Measurements from ENCODE around the gene KCNQ1. TPM values are rescaled to one million over a fixed set of nuclear protein-coding genes. Genes with fewer than 3 reads are reported as not detected.

KCNQ1 gene
- total RNA-seq, 2 experiments from 2014 or later, result 8.7 to 9.5 TPM

DNA sequence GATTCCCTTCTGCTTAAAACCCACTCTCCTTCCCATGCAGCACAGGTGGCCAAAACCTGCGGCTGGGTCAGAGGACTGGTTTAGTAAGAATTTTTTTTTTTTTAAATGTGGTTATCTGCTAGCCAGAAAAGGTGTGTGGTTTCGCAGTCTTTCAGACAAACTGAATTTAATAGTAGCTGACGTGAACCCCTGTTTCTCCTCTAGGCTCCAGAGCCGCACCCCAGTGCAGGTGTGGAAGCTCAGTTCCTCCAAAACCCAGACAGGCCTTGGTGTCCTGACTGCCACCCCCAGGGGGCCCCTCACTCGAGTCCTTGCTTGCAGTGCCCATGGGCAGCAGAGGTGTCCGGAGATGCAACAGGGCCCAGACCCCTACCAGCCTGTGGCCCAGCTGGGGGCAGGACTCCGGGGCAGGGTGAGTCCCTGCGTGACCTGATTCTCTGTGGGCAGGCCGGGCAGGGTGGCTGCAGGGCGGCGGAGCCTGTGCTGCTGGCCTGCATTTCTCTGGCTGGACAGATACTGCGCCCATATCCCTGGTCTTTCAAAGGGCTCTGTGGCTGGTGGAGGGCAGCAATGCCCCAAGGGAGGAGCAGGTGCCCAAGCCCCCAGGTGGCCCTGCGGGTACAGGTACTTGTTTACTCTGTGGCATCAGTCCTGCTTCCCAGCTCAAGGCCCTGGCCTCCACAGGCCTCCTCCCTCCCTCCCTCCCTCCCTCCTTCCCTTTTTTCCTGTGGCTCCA, 15.2 kb downstream of the KCNQ1 start:
- peaks cover 37% of the 10 kb centered on the region for H3K4me1 Mint-ChIP-seq (ENCODE audit: low read depth)
- H3K36me3 Mint-ChIP-seq (ENCODE audit: low read depth), result no peaks in the 10 kb centered on the region
- no peaks in the 10 kb centered on the region for H3K9me3 Mint-ChIP-seq
- H3K4me3 Mint-ChIP-seq, result no peak overlapping the region
- DNase-seq (no peak), ATAC-seq (no peak)
- ChIA-PET POLR2A (interaction anchor here (1.4 kb wide), 1 partner anchor 10 kb away, joined by 3 read pairs; no protein-coding TSS in a partner anchor), CTCF (interaction anchor here (1.2 kb wide), 1 partner anchor 10 kb away, joined by 4 read pairs; no protein-coding TSS in a partner anchor)
- H3K27ac Mint-ChIP-seq, result no peak overlapping the region
- TF ChIP-seq CTCF (IDR thresholded peaks at IDR 0.05), result no peak
- intact Hi-C loops (cut with micrococcal nuclease), result no loop called here
- no peaks in the 10 kb centered on the region for H3K27me3 Mint-ChIP-seq

DNA sequence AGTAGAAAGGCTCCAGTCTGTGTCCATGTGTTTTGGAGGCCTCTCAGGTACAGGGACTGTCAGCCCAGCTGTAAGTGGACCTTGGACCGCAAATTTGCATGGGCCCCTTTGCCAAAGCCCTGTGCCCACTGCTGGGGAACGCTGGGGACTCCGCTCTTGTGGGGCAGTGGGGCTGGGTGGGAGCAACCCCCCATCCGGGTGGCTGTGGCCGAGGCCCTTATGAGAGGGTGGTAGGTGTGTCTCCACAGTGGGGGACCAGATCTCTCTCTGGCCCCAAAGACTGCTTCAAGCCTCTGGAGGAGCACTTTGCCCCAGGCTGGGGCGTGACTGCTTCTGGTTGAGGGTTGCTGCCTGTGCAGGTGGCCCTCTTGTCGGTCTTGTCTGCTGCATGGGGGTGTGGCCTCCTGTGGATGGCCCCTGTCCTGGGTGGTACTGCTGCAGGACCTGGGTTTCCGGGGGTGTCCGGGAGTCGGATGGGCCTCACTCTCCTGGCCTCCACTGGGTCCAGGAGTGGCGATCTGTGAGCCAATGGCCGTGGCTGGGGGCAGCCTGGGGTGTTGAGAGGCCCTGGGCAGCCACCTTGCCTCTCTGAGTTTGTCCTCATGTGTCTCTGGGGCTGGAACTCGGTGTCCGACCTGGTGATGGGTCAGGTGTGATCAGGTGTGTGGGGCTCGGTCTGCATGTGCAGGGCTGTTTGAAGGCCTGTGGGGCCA, 15.9 kb downstream of the KCNQ1 start:
- Mint-ChIP-seq H3K27ac (no peak overlapping the region), H3K27me3 (no peaks in the 10 kb centered on the region), H3K36me3 (ENCODE audit: low read depth) (no peaks in the 10 kb centered on the region), H3K4me1 (ENCODE audit: low read depth) (peaks cover 39% of the 10 kb centered on the region), H3K4me3 (no peak overlapping the region), H3K9me3 (no peaks in the 10 kb centered on the region)
- no peak for TF ChIP-seq CTCF (IDR thresholded peaks at IDR 0.05)
- CTCF ChIA-PET, result no interaction called here
- intact Hi-C loops (cut with micrococcal nuclease), result no loop called here
- POLR2A ChIA-PET, result no interaction called here
- DNase-seq (no peak), ATAC-seq (no peak)

DNA sequence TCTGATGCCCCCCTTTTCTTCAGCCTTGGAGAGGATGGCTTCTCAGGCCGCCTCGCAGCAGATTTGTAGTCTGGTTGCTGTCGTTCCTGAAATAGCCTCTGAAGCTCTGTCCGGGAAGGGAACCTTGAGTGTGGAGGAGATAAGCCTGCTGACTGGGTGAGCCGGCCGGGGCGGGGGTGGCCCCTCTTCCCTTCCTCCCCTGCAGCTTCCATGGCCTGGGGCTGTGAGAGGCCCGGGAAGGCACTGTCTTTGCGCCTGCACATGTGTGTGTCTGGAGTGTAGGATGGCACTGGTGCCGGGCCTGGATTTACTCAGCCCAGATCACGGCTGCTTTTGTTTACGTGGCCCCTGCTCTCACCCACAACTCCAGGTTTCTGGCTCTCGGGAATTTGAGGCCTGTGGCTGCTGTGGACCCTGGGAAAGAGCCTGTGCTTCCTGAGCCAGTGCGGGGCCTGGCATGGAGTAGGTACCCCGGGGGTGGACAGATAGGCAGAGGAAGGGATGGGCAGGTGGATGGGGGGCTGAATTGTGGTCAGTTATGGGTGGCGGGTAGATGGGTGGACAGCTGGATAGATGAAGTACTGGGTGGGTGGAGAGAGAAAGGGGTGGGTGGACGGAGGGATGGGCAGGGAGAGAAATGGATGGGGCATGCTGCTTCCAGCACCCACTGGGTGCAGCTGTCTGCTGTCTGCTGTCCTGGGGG, 16.6 kb downstream of the KCNQ1 start:
- no peaks in the 10 kb centered on the region for H3K9me3 Mint-ChIP-seq
- no peak for ATAC-seq
- no peak overlapping the region for H3K4me3 Mint-ChIP-seq
- intact Hi-C loops (cut with micrococcal nuclease), result no loop called here
- no peaks in the 10 kb centered on the region for H3K27me3 Mint-ChIP-seq
- no peak for TF ChIP-seq CTCF (IDR thresholded peaks at IDR 0.05)
- ChIA-PET POLR2A (interaction anchor here (1.0 kb wide), 1 partner anchor 71 kb away, joined by 3 read pairs; no protein-coding TSS in a partner anchor), CTCF (no interaction called here)
- H3K27ac Mint-ChIP-seq, result no peak overlapping the region
- no peak for DNase-seq
- peaks cover 46% of the 10 kb centered on the region for H3K4me1 Mint-ChIP-seq (ENCODE audit: low read depth)
- H3K36me3 Mint-ChIP-seq (ENCODE audit: low read depth), result no peaks in the 10 kb centered on the region

- Mint-ChIP-seq H3K4me3 (no peak overlapping the region), H3K27me3 (no peaks in the 10 kb centered on the region), H3K36me3 (ENCODE audit: low read depth) (no peaks in the 10 kb centered on the region), H3K9me3 (no peaks in the 10 kb centered on the region), H3K4me1 (ENCODE audit: low read depth) (peaks cover 52% of the 10 kb centered on the region), H3K27ac (no peak overlapping the region)
- intact Hi-C loops (cut with micrococcal nuclease), result no loop called here
- ChIA-PET CTCF (no interaction called here), POLR2A (interaction anchor here (1.0 kb wide), 1 partner anchor 70 kb away, joined by 3 read pairs; no protein-coding TSS in a partner anchor)
- TF ChIP-seq CTCF (IDR thresholded peaks at IDR 0.05), result no peak
- ATAC-seq, result no peak
- DNase-seq, result no peak
Measured at GRCh38 chr11:2461956-2462542, 17.2 kb downstream of the KCNQ1 start.

Measured in activated CD8-positive, alpha-beta T cell treated with anti-CD3 and anti-CD28 coated beads for 36 hours (primary cell).